ENCODE data around the gene C12orf76.
A peak's percentile ranks its signal among the peaks of the same experiment; 100 is the strongest.
"Not testable (repeated sequence)": the region's sequence is repeated elsewhere in the genome, so short reads cannot be mapped to it uniquely, and the experiment has no call there.

C12orf76 gene

DNA sequence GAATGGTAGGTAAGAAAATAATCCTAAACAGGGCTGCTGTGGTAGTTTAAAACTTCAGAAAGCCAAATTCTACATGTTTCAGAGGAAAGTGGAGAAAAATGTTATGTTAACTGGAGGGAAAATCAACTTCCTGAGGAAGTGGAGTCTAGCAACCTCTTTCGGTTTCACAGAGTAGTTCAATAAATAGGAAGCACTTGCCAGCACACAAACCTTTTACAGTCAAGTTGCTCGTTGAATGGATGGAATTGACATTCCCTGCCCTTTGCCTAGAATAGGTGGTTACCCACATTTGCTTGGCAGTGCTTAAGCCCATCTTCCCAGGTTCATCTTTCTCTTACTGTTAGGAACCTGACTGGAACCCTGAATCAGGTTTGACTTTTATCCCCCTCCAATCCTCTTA lies 33.2 kb downstream of the C12orf76 start:
- DNase-seq = no peak

DNA sequence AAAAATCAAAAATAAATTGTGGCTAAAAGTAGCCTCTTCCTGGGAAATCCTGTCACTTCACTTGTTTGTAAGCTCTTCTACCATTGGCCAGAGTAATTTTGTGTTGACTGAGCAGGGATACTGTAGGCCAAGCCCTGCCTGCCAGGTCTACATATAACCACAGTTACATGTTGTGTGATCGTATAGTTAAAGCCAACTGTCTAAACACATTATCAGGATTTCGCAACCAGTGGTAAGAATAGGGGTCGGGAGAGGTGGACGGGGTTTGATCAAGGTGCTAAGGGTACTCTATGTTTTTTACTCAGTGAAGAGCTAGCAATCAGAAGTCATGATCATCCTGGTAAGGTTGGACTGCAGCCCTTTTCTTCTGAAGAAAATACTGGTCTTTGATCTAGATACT lies 35.7 kb downstream of the C12orf76 start:
- no peak for DNase-seq

DNA sequence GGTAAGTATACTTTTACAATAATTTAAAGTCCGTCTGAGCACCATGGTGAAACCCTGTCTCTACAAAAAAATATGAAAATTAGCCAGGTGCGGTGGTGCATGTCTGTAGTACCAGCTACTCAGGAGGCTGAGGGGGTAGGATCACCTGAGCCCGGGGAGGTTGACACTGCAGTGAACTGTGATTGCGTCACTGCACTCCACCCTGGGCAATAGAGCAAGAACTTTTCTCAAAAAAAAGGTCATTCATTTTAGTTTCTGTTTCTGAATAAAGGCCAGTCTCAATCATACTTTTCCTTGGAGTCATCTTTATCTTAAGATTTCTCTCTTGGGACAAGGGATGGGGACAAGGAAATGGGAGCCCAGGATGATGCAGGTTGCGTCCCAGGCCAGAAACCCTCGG lies 36.2 kb downstream of the C12orf76 start:
- DNase-seq = no peak

DNA sequence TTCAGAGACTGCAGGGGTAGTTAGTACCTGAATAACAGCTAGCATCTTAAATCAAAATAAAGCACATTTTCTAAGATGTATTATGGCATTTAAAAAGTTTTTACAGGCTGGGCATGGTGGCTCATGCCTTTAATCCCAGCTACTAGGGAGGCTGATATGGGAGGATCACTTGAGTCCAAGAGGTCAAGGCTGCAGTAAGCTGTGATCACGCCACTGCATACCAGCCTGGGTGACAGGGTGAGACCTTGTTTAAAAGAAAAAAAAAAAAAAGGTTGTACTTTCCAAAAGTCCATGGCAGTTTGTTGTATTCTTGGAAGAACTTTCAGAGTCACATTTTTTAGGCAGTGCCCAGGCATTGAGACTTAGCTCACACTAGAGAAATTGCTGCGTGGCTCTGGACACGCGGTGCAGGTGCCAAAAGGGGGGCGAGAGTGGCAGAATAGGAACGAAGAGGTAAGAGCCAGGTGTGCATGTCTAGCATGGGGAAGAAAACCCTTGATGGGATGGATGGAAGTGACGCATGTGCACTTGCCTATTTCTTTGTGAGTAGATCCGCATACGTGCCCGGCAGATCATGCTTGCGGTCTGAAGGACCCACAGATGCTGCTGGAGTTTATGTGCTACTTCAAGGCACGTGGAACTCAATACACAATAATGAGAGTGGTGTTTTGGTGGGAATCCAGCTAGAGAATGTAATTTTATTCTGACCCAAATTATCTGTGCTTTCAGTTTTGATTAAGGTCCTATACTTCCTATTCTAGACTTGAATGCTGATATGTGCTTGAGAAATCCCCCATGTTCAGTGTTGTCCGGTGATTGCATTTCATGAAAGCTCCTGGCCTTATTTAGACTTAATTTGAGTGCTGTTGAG lies 37.2 kb downstream of the C12orf76 start:
- DNase-seq = no peak

DNA sequence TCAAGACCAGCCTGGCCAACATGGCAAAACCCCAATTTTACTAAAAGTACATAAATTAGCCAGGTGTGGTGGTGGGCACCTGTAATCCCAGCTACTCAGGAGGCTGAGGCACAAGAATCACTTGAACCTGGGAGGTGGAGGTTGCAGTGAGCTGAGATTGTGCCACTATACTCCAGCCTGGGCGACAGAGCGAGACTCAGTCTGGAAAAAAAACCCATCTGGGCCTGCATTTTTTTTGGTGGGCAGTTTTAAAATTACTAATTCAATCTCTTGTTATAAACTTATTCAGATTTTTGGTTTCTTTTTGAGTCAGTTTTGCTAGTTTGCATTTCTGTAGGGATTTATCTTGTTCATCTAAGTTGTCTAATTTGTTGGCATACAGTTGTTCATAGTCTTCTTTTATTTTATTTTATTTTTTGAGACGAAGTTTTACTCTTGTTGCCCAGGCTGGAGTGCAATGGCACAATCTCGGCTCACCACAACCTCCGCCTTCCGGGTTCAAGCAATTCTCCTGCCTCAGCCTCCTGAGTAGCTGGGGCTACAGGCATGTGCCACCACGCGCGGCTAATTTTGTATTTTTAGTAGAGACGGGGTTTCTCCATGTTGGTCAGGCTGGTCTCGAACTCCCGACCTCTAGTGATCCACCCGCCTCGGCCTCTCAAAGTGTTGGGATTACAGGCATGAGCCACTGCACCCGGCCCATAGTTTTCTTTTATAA lies 39.5 kb downstream of the C12orf76 start:
- DNase-seq = not testable (repeated sequence)

DNA sequence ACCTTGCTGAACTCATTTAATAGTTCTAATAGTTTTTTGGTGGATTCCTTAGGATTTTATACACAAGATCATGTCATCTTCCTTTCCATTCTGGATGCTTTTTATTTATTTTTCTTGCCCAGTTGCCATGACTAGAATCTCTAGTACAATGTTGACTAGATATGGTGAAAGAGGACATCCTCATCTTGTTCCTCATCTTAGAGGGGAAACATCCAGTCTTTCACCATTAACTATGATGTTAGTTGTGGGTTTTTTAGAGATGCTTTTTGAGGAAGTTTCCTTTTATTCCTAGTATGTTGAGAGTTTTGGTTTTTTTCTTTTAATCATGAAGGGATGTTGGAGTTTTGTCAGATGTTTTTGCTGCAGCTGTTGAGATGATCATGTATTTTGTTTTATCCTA lies 40.4 kb downstream of the C12orf76 start:
- DNase-seq = no peak

DNA sequence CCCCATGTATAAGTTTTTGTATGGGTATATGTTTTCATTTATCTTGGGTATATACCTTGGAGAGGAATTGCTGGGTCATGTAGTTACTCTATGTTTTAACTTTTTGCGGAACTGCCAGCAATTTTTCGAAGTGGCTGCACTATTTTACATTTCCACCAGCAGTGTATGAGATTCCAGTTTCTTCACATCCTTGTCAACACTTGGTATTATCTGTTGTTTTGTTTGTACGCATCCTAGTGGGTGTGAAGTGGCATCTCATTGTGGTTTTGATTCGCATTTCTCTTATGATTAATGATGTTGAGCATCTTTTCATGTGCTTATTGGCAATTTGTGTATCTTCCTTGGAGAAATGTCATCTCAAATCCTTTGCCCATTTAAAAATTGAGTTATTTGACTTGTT lies 42.2 kb downstream of the C12orf76 start:
- DNase-seq = no peak

DNA sequence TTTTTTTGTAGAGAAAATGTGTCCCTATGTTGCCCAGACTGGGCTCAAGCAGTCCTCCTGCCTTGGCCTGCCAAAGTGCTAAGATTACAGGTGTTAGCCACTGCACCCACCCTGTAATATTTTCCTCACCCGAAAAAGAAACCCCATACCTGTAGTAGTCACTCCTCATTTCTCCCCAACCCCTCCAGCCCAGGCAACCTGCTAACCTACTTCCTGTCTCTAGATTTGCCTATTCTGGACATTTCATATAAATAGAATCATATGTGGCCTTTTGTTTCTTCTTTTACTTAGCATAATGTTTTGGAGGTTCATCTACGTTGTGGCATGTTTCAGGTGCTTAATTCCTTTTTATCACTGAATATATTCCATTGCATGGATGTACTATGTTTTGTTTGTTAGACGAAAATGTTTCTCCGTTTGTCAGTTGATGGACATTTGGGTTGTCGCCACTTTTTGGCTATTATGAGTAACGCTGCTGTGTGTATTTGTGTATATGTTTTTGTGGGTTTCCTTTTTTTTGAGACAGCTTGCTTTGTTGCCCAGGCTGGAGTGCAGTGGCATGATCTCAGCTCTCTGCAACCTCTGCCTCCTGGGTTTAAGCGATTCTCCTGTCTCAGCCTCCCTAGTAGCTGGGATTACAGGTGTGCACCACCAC lies 42.9 kb downstream of the C12orf76 start:
- no peak for DNase-seq

DNA sequence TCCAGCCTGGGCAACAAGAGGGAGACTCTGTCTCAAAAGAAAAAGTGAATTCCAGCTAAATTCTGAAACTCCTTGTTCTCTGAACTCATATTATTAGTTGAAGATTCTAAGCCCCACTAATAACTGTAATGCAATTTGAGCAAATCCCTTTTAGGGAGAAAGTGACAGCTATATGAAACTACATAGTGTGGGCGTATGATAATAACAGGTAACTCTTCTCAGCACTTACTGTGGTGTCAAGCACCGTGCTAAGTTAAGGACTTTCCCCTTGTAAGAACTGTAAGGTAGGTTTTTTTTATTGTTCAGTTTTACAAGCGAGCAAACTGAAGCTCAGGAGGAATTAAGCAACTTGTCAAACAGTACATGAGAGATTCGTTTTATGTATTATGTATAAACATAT lies 43.7 kb downstream of the C12orf76 start:
- no peak for DNase-seq

DNA sequence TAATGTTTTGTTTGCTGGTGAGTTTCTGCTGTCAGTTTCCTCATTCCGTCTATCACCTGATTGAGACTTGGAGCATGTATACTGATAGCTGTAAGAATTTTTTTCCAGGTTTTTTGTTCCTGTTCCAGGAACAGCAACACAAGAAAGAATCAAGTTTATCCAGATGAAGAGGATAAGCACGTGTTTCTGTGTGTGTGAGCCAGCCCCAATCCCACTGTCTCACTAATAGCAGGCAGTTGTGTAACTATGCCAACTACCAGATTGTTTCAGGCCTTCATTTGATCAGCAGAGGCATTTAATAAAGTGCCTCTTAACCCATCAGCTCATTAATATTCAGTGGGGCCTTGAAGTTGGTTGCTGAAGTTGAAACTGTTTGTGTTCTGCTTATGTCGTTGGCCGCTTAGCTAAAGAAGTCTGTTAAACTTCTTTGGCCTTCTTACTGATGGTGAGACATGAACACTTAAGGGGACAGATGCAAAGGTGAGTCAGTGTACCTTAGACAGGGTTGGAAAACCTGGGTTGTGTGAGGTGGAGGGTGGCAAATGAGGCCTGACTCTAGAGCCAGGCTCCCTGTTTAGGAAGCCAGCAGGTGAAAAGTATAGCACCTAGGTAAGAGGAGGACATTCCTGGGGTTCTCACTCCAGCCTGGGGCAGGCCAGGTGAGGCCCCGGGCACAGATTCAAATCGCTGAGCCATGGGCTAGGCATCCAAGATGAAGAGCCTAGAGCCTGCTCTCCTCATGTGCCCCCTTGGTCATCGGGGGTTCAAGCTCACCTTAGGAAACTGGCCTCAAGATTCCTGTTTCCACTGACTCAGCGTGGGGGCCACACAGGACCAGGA lies 45.4 kb downstream of the C12orf76 start:
- DNase-seq = no peak

DNA sequence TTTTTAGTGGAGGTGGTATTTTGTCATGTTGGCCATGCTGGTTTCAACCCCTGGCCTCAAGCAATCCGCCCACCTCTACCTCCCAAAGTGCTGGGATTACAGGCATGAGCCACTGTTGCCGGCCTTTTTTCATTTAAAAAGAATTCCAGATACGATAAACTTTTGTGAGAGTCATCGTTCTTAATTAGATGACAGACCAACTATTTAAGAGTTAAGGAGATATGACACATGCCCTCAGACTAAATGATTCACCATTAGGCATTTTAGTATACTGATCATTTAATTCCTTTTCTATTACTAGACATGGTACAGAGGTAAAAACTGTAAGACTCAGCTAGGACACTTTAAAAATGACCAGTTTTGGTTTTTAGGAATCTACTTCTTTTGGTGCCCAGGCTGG lies 46.7 kb downstream of the C12orf76 start:
- no peak for DNase-seq

DNA sequence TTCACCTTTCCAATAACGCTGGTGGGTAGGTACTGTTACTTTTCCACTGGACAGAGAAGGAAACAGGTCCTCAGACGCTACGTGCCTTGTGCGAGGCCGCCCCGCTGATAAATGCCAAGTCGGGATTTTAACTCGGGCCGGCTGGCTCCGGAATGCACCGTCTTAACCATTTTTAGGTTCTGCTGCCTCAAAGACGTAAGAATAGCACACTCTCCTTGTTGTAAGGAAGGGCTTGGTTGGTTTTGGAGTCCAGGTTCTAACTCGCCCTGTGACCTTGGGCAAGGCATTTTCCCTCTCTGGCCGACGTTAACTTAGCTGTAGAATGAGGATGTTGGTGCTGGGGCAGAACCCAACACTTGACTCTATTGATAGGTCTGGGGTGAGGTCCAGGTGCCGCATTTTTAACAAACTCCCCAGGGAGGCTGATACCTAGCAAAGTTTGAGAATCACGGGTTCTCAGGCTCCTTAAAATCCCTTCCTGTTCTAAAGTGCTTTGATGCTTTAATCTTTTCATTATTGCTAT lies 48.3 kb downstream of the C12orf76 start:
- no peak for DNase-seq

DNA sequence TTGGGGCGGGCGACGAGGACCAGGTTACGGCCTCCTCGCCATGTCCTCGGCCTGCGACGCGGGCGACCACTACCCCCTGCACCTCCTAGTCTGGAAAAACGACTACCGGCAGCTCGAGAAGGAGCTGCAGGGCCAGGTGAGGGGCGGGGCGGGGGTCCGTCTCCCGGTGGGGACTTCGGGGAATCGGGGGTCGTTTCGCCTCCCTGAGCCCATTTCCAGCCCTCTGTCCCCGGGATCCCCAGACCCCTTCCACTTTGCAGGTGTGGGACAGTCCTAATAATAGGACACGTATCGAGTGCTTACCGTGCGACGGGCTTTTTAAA lies 48.7 kb downstream of the C12orf76 start:
- no peak for DNase-seq

DNA sequence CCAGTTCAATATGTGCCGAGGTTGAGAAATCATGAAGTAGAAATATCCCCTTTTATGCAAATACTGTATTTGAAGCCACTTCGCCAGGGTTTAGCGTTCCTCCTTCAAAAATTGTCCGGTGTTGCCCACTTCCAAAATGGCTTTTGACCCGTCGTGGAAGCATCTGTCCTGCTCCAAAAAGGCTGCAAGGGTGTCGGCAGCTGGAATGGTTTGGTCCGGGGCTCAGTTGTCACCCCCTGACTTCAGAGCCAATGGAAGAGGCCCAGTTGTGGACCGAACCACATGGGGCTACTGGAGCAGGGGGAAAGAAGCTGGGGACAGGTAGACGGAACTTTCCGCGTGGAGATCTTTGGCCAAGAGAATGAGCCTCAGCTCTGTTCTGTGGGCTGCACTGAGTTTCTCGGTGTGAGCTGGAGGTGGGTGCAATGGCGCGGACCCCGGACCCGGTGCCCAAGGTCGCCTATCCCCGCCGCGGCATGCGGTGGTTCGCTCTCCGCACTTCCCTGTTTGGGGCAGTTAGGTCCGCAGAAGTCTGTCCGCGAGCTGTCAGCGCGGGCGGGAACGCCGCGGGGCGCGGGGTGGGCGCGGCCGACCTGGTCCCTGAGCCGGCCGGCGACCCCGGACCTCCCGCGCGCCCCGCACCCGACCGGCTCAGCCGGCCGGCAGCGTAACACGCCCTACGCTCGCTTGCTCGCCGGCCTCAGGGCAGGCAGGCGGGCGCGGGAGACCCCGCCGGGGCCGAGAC lies 49.2 kb downstream of the C12orf76 start, which contains the start of gene ANKRD13A:
ANKRD13A (plus strand) TSS at position 527 of the 745 bp plus-strand sequence. CDS start 259 bp downstream, outside the sequence.
- peak; percentile 88 for DNase-seq

DNA sequence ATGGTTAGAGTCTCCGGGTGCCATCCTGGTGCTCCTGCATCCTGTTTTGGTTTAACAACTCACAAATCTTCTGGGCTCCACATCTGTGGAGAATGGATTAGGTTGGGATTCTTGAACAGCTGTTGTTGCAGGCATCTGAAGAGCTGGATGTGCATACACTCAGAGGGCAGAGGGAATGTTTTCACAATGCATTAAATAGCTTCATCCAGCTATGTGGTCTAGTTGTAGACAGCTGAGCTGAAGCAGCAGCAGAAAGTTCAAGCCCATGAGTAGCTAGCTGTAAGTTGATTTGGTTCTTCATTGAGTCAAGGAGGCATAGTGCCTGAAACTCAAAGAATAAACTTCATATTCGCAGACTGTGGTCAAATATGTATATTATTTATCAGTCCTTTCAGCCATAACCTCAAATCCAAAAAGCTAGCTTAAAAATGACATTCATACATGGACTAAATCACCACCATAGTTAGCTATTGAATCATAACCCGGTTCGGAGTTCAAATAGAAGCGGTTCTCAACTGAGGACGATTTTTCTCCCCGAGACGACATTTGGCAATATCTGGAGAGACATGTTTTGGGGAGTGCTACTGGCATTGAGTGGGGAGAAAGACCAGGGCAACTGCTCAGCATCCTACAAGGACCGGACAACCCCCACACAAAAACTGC lies 50.0 kb downstream of the C12orf76 start:
- no peak for DNase-seq

DNA sequence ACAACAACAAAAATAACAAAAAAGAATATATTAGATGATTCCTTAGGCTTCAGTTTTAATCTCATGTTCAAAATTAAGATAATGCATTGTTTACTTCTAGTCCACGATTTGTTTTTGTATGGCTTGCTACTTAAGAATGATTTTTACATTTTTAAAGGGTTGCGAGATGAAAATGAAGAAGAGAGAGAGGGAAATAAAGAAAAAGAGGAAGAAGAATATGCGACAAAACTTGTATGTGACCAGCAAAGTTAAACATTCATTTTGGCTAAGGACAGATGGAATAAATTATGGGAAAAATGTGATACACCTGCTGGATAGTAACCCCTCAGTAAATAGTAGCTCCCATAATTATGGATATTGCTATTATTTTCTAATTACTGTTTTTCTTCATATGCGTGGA lies 50.9 kb downstream of the C12orf76 start:
- DNase-seq = no peak

DNA sequence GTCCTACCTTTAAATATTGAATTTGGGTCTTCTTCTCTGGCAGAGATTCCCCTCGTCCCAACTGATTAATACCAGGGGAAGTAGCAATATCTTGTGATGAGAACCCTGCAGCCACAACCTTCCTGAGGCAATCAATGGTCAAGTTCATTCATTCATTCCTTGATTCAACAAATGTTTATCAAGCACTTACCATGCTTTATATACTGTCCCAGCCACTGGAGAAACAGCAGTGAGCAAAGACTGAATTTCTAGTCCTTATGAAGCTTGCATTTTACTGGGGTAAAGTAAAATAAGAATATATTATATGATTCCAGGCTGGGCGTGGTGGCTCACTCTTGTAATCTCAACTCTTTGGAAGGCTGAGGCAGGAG lies 51.9 kb downstream of the C12orf76 start:
- DNase-seq = no peak

DNA sequence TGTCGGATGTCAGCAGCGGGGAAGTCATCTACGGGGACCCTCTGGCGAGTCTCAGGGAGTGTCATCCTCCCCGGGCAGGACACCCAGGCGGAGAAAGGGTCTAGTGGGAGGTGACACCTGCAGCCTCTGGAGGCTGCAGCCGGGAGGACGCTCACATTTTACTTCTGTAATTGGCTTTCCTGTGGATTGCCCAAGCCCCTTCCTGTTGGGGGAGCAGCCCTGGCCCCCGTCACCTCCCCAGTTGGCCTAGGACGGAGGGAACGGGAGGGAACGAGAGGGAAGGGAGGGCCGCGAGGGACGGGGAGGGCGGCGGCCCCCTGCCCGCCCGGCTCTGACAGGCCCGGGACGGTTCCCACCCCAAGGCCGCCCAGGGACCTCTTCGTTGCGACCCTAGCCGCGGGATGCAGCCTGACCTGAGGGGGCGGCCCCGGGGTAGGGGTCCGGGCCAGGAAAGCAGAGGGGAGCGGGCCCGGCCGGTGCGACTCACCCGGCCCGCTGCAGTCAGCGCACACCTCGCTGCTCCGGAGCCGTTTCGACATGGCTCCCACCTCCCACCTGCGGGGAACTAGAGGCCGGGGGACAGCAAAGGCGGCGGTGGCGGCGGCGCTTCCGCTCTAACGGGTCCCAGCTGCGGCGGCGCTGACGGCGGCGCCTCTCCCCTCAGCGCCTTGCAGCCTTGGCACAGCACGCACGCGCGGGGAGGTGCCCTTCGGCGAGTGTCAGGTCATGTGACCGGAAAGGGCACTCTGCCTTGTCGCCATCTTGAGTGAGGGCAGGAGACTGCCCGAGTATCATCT lies 52.4 kb downstream of the C12orf76 start, which contains the start of gene GIT2:
GIT2 (minus strand) TSS at position 683 of the 797 bp plus-strand sequence; CDS start at position 539, 144 bp downstream.
- DNase-seq = peak; percentile 86

DNA sequence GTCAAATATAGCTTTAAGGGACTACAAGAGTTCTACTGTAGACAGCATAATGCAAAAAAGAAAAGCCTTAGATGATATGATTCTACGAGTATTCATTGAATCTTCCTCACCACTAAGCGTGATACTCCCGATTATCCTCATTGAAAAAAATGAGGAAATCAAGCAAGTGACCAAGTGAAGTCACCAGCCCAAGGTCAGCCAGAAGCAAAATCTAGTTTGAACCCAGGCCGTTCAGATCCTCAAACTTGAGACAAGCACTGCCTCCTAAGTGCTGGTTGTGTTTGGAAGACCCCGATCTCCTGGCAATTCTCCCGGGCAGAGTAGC lies 53.0 kb downstream of the C12orf76 start:
- DNase-seq = no peak

DNA sequence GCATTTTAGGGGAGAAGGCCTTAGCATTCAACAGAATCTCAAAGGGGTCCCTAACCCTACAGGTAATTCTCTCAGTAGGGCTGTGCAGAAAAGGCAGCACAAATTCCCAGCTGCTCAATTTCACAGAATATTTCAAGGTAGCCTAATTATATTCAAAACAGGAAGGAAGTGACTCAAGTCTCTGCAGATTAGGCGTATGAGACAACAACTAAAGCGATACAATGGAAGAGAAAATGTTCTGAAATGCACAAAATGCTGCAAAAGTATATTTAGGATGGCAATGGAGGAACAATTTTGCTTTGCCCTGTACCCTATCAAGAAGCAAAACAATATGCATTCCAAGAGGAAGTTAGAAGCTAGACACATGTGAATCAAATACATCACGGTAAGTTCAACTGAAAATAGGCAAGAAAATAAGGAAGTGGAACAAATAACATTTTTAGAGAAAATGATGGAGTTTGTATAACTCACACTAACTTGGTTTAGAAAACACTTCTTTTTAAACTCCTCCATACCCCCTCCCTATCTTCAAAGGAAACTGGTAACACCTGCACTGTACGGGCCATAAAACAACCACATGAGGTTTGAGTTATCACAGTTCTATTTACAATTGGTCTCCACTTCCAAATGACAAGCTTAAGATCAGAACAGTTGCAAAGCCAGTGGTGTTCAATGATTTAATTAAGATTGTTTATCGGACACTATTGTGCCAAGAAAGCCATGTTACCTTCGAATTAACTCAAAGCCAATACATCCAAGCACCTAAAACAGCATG lies 53.7 kb downstream of the C12orf76 start:
- DNase-seq = no peak
